OCI-M1 (cell line): Measurements from ENCODE around the gene DES.

Experiments
- DNase-seq: peaks from one replicate; lab custom pipeline; 2025; lab: John Stamatoyannopoulos, UW

Gene DES

GRCh38 chr2:219438453-219438852 is 20.3 kb downstream of the DES start:
- DNase-seq, result no peak

DNA sequence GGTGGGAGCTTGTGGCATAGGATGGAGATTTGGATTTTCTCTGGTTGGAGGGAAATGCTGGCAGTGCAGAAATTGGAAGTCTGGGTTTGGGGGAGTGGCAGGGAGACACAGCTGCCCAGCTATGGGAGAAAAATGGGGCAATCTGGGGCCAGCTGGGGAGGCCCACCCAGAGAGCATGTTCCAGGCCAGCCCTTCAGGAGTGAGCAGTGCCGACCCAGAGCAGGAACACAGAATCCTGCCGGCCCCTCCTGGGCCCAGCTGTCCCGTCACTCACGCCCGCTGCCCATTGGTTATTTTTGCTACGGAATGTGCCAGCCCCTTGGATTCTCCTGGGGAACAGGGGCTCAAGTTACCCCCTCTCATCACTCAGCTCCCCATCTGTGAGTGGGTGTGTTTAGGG is 21.3 kb downstream of the DES start:
- no peak for DNase-seq

GRCh38 chr2:219440388-219441256 is 22.4 kb downstream of the DES start:
- DNase-seq, result no peak

- no peak for DNase-seq
Measured at GRCh38 chr2:219441451-219442255, 23.5 kb downstream of the DES start.

DNA sequence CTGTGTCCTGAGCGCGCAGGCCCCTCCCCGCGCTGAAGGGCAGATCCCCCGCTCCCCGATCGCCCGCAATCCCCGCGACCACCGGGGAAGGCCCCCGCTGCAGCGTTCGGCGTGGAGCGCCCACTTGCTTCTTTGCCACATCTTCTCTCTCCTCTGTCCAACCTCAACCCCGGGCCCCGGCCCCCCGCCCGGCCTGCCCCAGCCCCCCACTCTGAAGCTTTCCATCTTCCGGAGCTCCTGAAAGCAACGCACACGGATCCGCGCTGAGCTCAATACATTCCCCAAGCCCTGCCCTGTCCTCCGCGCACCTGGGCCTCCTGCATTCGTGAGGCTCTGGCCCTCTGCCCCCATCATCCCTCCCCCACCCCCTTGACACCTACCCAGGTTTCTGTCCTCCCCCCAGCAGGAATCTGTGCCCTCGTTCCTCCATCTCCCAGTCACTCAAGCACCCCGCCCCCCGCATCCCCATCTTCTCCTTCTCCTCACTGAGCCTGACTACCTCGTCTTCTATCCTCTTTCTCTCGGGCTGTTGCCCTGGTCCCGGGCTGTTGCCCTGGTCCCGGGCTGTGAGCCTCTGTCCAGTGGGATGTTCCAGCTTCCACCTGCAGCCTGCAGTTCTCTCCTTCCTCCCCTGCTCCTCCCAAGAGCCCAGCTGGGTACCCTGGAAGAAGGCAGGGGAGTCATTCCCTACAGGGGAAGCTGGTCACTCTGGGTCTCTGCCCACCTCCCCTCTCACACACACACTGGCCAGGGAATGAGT is 24.3 kb downstream of the DES start:
- no peak for DNase-seq

DNA sequence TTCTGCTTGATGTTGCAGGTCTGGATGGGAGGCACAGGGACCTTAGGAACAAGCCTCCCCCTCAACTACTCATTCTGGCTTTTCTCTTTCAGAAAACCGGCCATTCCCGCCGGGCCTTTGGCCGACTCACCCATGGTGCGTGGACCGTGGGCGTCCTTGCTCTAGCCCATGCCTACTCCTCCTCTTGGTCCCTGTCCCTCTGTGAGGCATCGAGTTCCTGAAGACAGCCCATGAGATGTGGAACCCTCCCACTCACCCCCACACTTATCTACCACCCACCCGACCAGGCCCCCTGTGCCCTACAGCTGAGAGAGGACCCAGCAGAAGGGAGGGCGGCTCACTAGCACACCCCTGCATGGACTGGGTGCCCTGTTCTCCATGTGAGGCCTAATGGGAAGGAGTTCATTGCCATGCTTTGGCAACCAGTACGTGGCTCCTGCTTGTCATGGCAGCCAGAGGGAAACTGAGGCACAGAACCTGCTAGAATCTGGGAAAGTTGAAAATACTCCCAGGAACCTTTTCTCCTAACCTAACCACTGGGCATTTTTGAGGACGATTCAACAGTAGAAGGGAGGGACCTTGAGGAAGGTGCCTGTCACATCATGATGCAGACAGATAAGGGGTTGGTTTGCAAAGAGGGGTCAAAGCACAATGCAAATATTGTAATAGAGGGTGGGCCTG is 25.0 kb downstream of the DES start:
- no peak for DNase-seq

DNA sequence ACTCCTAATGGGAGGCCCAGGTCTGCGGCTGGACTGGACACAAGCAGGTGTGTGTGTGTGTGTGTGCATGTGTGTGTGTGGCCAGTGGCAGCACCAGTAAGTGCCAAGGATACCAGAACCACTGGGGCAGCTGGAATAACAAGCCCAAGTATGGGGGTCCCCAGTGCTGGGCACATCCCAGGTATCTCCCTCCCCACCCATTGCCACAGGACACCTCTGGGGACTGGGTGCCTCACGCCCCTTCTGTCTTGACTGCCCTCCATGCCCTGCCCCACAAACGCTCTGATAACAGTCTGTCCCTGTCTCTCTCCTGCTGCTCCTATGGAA is 25.5 kb downstream of the DES start:
- no peak for DNase-seq

DNA sequence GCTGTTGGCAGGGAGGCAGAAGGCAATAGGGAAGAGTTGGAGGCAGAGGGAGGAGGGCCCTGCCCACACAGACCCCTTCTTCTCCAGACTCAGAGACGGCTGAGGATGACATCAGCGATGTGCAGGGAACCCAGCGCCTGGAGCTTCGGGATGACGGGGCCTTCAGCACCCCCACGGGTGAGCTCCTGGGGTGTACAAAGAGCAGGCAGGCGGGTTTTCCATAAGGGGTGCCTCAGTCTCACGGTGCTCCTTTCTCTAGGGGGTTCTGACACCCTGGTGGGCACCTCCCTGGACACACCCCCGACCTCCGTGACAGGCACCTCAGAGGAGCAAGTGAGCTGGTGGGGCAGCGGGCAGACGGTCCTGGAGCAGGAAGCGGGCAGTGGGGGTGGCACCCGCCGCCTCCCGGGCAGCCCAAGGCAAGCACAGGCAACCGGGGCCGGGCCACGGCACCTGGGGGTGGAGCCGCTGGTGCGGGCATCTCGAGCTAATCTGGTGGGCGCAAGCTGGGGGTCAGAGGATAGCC is 26.5 kb downstream of the DES start:
- no peak for DNase-seq

DNA sequence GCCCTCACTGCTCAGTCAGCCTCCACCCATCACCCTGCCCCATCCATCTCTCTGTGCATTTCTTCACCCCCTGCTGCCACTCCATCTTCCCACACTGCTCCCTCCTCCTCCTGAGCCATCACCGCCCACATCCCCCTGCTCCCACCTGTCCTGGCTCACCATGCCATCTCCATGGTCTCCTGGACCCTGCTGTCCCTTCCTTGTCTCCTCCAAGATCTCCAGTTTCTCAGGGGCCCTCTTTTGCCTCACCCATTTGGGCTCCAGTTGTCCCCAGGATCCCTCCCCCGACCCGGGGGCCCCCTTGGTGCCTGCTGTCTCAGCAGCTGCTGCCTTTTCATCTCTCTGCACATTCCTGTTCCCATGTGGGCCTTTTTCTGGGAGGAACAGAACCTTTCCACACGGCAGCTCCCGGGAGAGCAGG is 27.1 kb downstream of the DES start:
- DNase-seq, result no peak

GRCh38 chr2:219446101-219446504 is 27.9 kb downstream of the DES start:
- no peak for DNase-seq

GRCh38 chr2:219446689-219447088 is 28.5 kb downstream of the DES start:
- no peak for DNase-seq

DNA sequence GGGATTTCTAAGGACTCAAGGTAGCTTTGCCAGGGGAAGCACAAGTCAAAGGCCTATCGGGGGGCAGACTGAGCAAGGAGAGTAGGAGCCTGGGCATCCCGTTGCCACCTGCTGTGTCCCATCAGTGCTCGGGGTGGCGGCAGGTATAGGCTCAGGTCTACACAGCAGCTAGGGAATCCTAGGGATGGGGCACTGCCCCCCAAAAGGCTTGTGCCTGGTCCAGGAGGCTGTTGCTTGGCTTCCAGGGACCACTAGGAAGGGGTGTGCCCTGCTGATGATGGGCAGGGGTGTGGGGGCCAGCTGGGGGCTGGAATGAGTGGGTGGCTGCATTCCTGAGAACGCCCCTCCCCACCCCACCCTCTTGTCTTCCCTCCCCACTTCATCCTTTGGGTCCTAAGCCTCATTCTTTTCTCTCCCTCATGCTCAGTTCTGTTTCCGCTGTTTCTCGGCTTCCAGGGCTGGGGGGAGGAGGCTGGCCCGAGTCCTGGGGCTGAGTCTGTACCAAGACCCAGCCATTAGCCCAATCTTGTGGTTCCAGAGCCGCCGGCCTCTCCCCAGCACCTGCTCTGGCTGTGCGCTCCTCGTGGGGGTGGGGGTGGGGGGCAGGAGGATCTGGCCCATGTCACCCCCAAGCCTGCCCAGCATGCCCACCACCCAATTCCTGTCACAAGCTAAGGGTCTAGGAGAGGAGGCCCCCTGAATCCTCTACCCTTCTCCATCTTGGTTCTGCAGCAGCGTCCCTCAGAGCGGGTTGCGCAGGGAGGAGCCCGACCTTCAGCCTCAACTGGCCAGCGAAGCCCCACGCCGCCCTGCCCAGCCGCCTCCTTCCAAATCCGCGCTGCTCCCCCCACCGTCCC is 29.3 kb downstream of the DES start:
- DNase-seq, result no peak

DNA sequence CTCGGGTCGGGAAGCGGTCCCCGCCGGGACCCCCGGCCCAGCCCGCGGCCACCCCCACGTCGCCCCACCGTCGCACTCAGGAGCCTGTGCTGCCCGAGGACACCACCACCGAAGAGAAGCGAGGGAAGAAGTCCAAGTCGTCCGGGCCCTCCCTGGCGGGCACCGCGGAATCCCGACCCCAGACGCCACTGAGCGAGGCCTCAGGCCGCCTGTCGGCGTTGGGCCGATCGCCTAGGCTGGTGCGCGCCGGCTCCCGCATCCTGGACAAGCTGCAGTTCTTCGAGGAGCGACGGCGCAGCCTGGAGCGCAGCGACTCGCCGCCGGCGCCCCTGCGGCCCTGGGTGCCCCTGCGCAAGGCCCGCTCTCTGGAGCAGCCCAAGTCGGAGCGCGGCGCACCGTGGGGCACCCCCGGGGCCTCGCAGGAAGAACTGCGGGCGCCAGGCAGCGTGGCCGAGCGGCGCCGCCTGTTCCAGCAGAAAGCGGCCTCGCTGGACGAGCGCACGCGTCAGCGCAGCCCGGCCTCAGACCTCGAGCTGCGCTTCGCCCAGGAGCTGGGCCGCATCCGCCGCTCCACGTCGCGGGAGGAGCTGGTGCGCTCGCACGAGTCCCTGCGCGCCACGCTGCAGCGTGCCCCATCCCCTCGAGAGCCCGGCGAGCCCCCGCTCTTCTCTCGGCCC is 30.1 kb downstream of the DES start:
- no peak for DNase-seq

GRCh38 chr2:219448776-219449341 is 30.7 kb downstream of the DES start:
- no peak for DNase-seq

DNA sequence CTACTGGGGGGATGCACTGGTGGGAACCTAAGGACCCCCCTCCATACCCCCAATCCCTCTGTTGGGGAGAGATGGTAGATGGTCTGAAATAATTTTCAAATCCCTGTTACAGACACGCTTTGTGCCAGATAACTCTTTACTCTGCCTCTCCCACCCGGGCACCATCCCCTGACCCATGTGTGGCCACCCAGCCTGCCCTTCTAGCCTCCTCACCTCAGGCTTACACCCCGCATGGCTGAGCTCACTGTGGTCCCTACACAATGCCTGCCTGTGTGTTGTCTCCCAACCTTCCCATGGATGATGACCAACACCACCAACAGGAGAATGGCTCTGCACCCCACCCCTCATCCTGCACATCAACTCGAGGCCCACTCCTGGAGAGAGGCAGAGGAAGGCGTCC is 31.4 kb downstream of the DES start:
- no peak for DNase-seq

- no peak for DNase-seq
Measured at GRCh38 chr2:219451661-219452360, 33.6 kb downstream of the DES start.

DNA sequence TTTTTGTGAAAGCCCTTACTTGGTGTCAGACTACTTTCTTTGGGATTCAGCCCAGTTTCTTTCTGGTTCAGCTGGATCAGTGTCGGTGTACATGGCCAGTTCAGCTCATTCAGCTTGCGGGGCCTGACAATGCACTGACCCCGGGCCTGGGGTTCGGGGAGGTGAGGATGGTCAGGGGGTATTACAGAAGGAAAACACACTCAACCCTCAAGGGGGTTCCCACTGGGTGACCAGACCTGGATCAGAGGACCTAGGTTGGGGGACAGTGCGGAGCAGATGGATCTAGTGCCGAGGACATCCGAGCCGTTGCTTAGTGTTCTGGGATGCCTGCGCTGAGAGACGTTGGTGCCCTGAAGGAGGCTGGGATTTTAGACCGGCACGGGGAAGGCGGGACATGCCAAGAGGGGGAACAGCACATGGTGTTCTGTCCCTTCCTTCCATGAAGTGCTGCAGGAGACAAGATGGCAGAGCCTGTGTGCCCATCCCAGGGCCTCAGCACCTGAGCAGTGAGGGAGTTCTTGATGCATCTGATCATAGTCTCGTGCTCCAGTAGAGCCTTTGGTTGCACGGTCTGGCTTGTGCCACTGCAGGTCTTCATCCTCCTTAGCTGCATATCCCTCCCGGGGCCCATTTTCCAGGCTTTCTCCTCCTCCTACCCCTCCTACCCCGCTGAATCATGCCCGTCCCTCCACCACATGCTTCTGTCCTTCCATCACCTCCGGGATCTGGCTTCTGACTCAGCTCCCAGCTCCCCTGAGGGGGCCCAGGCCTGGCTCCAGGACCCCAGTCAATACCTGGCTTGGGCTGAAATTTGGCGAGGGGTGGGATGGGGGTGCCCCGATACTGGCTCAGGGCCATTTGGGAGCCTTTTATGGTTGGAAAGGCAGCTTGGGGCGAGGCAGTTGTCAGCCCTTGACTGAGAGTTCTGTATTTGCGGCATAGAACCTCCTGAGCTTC is 34.5 kb downstream of the DES start:
- DNase-seq, result no peak
